ENCODE measurements around the gene NBAS.
A peak's percentile ranks its signal among the peaks of the same experiment; 100 is the strongest.
"Not testable (repeated sequence)": the region's sequence is repeated elsewhere in the genome, so short reads cannot be mapped to it uniquely, and the experiment has no call there.

NBAS gene

DNA sequence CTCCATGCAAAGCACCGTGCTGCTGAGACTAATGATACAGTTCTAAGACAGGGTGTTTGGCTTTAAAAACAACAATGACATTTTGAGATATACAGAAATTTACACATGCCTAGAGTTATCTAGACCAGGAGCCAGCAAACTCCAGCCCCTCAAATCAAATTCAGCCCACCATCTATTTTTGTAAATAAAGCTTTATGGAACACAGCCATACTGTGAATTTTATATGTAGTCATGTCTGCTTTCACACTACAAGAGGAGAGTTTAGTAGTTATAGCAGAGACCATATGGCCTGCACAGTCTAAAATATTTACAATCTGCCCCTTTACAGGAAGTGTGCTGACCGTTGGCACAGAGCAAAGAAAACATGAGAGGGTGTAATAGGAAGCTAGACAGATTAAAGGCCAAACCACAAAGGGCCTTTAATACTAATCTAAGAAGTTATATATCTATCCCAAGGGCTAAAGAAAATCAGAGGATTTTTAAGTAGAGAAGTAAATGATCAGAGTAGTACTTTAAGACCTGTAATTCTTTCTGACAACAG, 39.4 kb downstream of the NBAS start:
- H2AFZ ChIP-seq (ENCODE audit: low read length, unreplicated experiment), result no peak overlapping the region
- H3K27me3 ChIP-seq (ENCODE audit: insufficient read depth, low read length), result no peaks in the 10 kb centered on the region
- no peak overlapping the region for H3K4me3 ChIP-seq (ENCODE audit: low read depth, low read length)
- H3K27ac ChIP-seq (ENCODE audit: low read depth, low read length), result no peak overlapping the region
- H3K36me3 ChIP-seq (ENCODE audit: insufficient read depth, low read length), result peaks cover 19% of the 10 kb centered on the region; the same call in 1 of the 2 replicates
- H3K4me1 ChIP-seq (ENCODE audit: control insufficient read depth, insufficient read depth, low read length, unreplicated experiment), result no peaks in the 10 kb centered on the region
- H3K79me2 ChIP-seq (ENCODE audit: control insufficient read depth, insufficient read depth, low read length, unreplicated experiment), result no peaks in the 10 kb centered on the region

DNA sequence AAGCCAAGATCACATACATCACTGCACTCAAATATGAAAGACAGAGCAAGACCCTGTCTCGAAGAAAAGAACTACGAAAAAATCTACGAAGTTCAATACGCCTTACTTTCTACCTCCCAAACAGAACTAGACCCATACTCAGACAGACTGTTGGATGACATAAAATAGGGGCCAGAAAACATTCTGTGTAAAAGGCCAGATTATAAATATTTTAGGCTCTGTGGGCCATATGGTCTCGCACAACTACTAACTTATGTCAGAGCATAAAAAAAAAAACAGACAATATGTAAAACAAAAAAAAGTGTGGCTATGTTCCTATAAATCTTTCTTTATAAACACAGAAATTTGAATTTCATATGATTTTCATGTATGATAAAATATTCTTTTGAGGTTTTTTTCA, 40.8 kb downstream of the NBAS start:
- Histone ChIP-seq H3K4me1 (ENCODE audit: control insufficient read depth, insufficient read depth, low read length, unreplicated experiment) (no peaks in the 10 kb centered on the region), H3K27me3 (ENCODE audit: insufficient read depth, low read length) (no peaks in the 10 kb centered on the region), H3K27ac (ENCODE audit: low read depth, low read length) (no peak overlapping the region), H3K36me3 (ENCODE audit: insufficient read depth, low read length) (peaks cover 13% of the 10 kb centered on the region; the same call in 1 of the 2 replicates), H2AFZ (ENCODE audit: low read length, unreplicated experiment) (no peak overlapping the region), H3K4me3 (ENCODE audit: low read depth, low read length) (no peak overlapping the region), H3K79me2 (ENCODE audit: control insufficient read depth, insufficient read depth, low read length, unreplicated experiment) (no peaks in the 10 kb centered on the region)

DNA sequence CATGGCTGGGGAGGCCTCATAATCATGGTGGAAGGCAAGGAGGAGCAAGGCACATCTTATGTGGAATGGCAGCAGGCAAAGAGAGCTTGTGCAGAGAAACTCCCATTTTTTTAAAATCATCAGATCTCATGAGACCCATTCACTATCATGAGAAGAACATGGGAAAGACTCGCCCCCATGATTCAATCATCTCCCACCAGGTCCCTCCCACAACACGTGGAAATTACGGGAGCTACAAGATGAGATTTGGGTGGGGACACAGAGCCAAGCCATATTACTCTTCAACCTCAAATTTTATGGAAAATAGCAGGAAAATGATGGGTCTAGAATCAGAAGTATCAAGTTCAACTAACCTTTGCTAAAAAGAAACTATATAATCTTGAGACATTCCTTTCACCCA, 42.4 kb downstream of the NBAS start:
- not testable (repeated sequence) for H3K36me3 ChIP-seq (ENCODE audit: insufficient read depth, low read length); H3K4me3 ChIP-seq (ENCODE audit: low read depth, low read length); H3K79me2 ChIP-seq (ENCODE audit: control insufficient read depth, insufficient read depth, low read length, unreplicated experiment); H3K4me1 ChIP-seq (ENCODE audit: control insufficient read depth, insufficient read depth, low read length, unreplicated experiment); H3K27ac ChIP-seq (ENCODE audit: low read depth, low read length); H3K27me3 ChIP-seq (ENCODE audit: insufficient read depth, low read length); H2AFZ ChIP-seq (ENCODE audit: low read length, unreplicated experiment)

DNA sequence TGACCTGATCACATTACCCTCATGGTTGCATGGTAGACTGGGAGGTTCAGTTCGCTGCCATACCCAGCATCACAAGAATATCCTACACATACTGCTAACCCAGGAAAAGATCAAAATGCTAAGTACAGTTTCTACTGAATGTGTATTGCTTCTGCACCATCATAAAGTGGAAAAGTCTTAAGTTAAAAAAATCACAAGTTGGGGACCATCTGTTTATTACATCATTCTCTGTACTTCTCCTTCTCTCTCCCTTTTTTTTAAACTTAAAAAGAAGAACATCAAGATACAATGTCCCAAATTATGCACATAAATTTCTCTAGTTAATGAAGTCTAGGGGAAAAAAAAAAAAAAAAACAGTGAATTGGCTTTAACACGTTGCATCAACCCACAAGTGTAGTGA, 43.3 kb downstream of the NBAS start:
- Histone ChIP-seq H2AFZ (ENCODE audit: low read length, unreplicated experiment) (no peak overlapping the region), H3K36me3 (ENCODE audit: insufficient read depth, low read length) (no peaks in the 10 kb centered on the region), H3K79me2 (ENCODE audit: control insufficient read depth, insufficient read depth, low read length, unreplicated experiment) (no peaks in the 10 kb centered on the region), H3K27me3 (ENCODE audit: insufficient read depth, low read length) (no peaks in the 10 kb centered on the region), H3K4me3 (ENCODE audit: low read depth, low read length) (no peak overlapping the region), H3K4me1 (ENCODE audit: control insufficient read depth, insufficient read depth, low read length, unreplicated experiment) (no peaks in the 10 kb centered on the region), H3K27ac (ENCODE audit: low read depth, low read length) (no peak overlapping the region)

DNA sequence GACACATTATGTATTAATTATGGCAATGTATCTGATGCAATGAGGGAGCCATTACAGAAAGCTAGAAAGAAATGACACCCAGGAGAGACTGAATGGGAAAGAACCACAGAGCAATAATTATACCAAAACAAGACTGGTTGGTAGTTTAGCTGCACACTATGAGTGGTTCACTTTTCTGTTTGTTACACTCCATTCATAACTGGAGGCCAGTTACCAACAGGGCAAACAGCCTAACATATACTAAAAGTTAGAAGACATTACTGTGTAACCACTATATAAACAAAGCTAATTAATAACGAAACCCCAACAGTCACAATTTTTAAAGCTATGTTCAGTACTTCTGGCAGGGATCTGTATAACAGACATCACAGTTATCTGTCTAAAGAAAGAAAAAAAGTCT, 49.4 kb downstream of the NBAS start:
- Histone ChIP-seq H2AFZ (ENCODE audit: low read length, unreplicated experiment) (no peak overlapping the region), H3K4me3 (ENCODE audit: low read depth, low read length) (no peak overlapping the region), H3K79me2 (ENCODE audit: control insufficient read depth, insufficient read depth, low read length, unreplicated experiment) (no peaks in the 10 kb centered on the region), H3K27me3 (ENCODE audit: insufficient read depth, low read length) (no peaks in the 10 kb centered on the region), H3K27ac (ENCODE audit: low read depth, low read length) (no peak overlapping the region), H3K36me3 (ENCODE audit: insufficient read depth, low read length) (peaks cover 8% of the 10 kb centered on the region; the same call in 1 of the 2 replicates), H3K4me1 (ENCODE audit: control insufficient read depth, insufficient read depth, low read length, unreplicated experiment) (peaks cover 7% of the 10 kb centered on the region)

DNA sequence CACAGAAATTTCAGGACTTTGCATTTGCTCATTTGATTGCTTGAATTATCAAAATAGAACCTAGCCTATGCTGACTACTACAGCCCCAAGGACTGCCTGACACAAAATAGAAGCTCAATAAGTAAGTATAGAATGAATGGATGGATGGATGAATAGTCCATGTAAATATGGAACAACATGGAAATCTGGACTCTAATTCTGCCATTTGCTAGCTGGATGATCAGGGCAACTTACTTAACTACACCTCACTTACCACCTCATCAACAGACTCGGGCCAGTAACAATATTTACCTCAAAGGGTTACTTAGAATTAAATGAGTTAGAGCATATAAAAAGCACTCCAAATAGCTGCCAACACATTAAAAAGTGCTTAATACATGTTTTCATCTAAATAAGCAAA, 50.6 kb downstream of the NBAS start:
- Histone ChIP-seq H2AFZ (ENCODE audit: low read length, unreplicated experiment) (no peak overlapping the region), H3K4me3 (ENCODE audit: low read depth, low read length) (no peak overlapping the region), H3K27me3 (ENCODE audit: insufficient read depth, low read length) (no peaks in the 10 kb centered on the region), H3K27ac (ENCODE audit: low read depth, low read length) (no peak overlapping the region), H3K4me1 (ENCODE audit: control insufficient read depth, insufficient read depth, low read length, unreplicated experiment) (peaks cover 17% of the 10 kb centered on the region), H3K36me3 (ENCODE audit: insufficient read depth, low read length) (peaks cover 8% of the 10 kb centered on the region; the same call in 1 of the 2 replicates), H3K79me2 (ENCODE audit: control insufficient read depth, insufficient read depth, low read length, unreplicated experiment) (peaks cover under 1% of the 10 kb centered on the region)

DNA sequence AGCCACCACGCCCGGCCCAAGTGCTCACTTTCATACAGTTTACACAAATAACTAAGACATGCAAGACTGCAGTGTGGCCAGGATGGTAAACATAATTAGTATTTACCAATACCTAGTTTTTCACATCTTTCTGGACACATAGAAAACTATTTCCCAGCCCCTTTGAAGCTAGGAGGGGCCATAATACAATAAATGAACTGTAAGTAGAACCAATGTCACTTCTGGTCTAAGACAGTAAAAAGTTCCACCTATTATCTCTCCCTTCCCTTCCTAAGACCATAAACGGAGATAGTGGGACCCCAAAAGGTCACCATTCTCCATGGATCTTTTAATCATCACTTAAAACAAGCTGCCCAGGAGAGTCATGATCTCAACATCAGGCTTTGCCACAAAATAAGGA, 51.0 kb downstream of the NBAS start:
- H3K4me1 ChIP-seq (ENCODE audit: control insufficient read depth, insufficient read depth, low read length, unreplicated experiment), result peaks cover 21% of the 10 kb centered on the region
- peaks cover 8% of the 10 kb centered on the region; the same call in 1 of the 2 replicates for H3K36me3 ChIP-seq (ENCODE audit: insufficient read depth, low read length)
- H3K79me2 ChIP-seq (ENCODE audit: control insufficient read depth, insufficient read depth, low read length, unreplicated experiment), result peaks cover 5% of the 10 kb centered on the region
- H2AFZ ChIP-seq (ENCODE audit: low read length, unreplicated experiment), result no peak overlapping the region
- no peak overlapping the region for H3K27ac ChIP-seq (ENCODE audit: low read depth, low read length)
- no peaks in the 10 kb centered on the region for H3K27me3 ChIP-seq (ENCODE audit: insufficient read depth, low read length)
- no peak overlapping the region for H3K4me3 ChIP-seq (ENCODE audit: low read depth, low read length)

DNA sequence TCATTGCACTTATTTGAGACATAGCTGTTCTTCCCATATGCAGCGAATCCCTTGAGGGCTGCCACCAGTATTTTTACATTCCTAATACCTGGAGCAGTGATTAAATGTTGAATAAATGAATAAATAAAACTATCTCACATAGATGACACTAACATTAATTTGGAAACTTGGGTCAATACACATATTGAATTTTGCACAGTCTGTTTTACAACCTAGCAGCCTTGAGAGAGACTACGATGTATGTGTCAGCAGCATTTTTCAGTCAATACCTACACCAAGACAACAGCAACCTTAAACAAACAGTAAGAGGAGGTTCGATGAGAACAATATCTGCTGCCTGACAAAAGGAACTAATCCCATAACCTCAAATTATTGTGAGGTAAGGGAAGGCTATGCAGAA, 53.4 kb downstream of the NBAS start:
- H3K36me3 ChIP-seq (ENCODE audit: insufficient read depth, low read length), result peaks cover 11% of the 10 kb centered on the region
- H3K27me3 ChIP-seq (ENCODE audit: insufficient read depth, low read length), result no peaks in the 10 kb centered on the region
- H2AFZ ChIP-seq (ENCODE audit: low read length, unreplicated experiment), result no peak overlapping the region
- no peak overlapping the region for H3K27ac ChIP-seq (ENCODE audit: low read depth, low read length)
- H3K4me1 ChIP-seq (ENCODE audit: control insufficient read depth, insufficient read depth, low read length, unreplicated experiment), result peaks cover 24% of the 10 kb centered on the region
- H3K79me2 ChIP-seq (ENCODE audit: control insufficient read depth, insufficient read depth, low read length, unreplicated experiment), result peaks cover 9% of the 10 kb centered on the region
- H3K4me3 ChIP-seq (ENCODE audit: low read depth, low read length), result no peak overlapping the region

DNA sequence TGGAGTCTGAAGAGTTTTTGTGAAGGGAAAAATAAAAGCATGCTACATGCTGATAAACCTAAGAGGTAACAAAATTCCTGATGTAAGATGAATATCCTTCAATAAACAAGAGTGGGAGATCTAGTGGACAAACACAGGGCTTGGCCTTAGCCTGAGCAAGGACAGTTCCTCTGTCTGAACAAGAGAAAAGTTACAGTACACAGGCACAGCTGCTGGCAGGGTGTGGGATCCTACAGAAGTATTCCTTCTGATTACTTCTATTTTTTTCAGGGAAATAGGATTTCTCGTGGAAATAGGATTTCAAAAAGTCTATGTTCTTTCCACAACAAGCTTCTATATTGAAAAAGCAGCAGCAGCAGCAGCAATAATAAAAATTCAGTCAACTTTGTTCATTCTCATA, 54.1 kb downstream of the NBAS start:
- Histone ChIP-seq H3K27ac (ENCODE audit: low read depth, low read length) (peak overlapping the region; percentile 56), H3K36me3 (ENCODE audit: insufficient read depth, low read length) (peaks cover 11% of the 10 kb centered on the region), H3K79me2 (ENCODE audit: control insufficient read depth, insufficient read depth, low read length, unreplicated experiment) (peaks cover 9% of the 10 kb centered on the region)

DNA sequence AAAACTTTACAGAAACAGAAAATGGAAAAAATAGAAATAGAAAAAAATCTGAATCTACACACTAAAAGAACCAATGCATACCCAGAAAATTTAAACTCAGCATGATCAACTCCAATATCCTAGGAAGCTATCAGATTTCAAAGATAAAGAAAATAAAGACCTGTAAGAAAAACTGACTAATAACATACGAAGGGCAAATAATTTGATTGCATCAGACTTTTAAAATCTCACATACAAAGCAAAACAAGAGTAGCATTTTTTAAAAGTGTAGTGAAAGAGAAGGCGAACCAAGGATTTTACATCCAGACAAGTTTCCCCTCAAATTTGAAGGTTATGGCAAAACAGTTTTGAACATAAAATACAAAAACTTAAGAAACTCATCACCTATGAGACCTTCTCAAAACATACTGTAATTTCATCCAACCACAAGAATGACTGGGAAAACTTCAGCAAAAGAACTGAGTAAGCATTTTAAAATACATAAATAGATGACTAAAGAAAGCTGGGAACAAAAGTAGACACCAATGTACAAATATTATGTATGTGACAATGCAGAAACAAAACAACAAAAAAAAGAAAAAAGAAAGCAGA, 54.8 kb downstream of the NBAS start:
- Histone ChIP-seq H3K79me2 (ENCODE audit: control insufficient read depth, insufficient read depth, low read length, unreplicated experiment) (peaks cover 9% of the 10 kb centered on the region), H3K36me3 (ENCODE audit: insufficient read depth, low read length) (peaks cover 10% of the 10 kb centered on the region), H3K4me1 (ENCODE audit: control insufficient read depth, insufficient read depth, low read length, unreplicated experiment) (peaks cover 24% of the 10 kb centered on the region), H3K4me3 (ENCODE audit: low read depth, low read length) (0 out of 2 replicates have a peak overlapping the region, but pooled peaks have one; percentile 1), H3K27me3 (ENCODE audit: insufficient read depth, low read length) (no peaks in the 10 kb centered on the region), H2AFZ (ENCODE audit: low read length, unreplicated experiment) (no peak overlapping the region), H3K27ac (ENCODE audit: low read depth, low read length) (peak overlapping the region; percentile 56)

More for the DNA sequence above, 54.1 kb downstream of the NBAS start:
- H2AFZ ChIP-seq (ENCODE audit: low read length, unreplicated experiment), result no peak overlapping the region
- H3K4me3 ChIP-seq (ENCODE audit: low read depth, low read length), result no peak overlapping the region
- peaks cover 24% of the 10 kb centered on the region for H3K4me1 ChIP-seq (ENCODE audit: control insufficient read depth, insufficient read depth, low read length, unreplicated experiment)
- no peaks in the 10 kb centered on the region for H3K27me3 ChIP-seq (ENCODE audit: insufficient read depth, low read length)

DNA sequence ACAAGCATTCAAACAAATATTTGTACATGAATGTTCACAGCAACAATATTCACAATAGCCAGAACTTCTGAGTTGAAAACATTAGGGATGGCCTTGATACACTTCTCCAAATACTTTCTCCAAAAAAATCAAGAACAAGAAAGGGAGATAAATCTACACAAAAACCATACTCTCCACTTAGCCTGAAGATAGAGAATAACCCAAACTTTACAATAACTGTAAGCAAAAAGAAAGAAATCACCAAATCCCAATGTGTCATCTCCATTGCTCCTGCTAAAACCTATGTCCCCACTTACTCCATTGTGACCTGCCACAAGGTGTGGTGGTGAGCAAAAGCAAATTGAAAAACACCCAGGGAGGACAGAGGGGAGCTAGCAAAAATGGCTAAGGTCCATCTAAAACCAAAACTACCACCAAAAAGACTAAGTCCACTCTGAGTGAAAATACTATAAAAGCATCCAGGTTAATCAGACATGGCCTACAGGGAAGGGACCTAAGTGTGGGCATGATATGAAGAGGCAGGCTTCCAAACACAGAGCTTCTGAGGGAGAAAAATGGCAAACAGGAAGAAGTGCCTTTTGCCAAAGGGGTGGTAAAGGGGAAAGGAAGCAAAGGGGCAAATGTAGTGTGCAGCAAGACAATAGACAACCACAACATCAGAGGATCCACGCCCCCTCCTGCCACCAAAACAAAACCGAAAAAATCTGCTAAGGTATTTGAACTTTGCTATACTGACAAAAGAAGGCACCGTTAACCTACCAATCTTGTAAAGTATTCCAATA, 56.1 kb downstream of the NBAS start:
- peaks cover 24% of the 10 kb centered on the region for H3K4me1 ChIP-seq (ENCODE audit: control insufficient read depth, insufficient read depth, low read length, unreplicated experiment)
- H3K36me3 ChIP-seq (ENCODE audit: insufficient read depth, low read length), result peaks cover 10% of the 10 kb centered on the region
- no peaks in the 10 kb centered on the region for H3K27me3 ChIP-seq (ENCODE audit: insufficient read depth, low read length)
- H2AFZ ChIP-seq (ENCODE audit: low read length, unreplicated experiment), result no peak overlapping the region
- H3K79me2 ChIP-seq (ENCODE audit: control insufficient read depth, insufficient read depth, low read length, unreplicated experiment), result peaks cover 9% of the 10 kb centered on the region
- H3K27ac ChIP-seq (ENCODE audit: low read depth, low read length), result no peak overlapping the region; the same call in 1 of the 2 replicates
- no peak overlapping the region for H3K4me3 ChIP-seq (ENCODE audit: low read depth, low read length)

All from ACC112 (cell line).